Mesenchymal stem cell (in vitro differentiated cells and primary cell): Measurements from ENCODE around the gene TRA2A.

Experiments
- DNase-seq: peaks from one replicate; pipeline ENCODE4 v3.0.0-alpha.2; 2013
- H2AFZ ChIP-seq: one replicate; pipeline ENCODE4 v1.6.1; 2013; ENCODE audit warnings: low read depth, mild to moderate bottlenecking, control low read depth, inconsistent platforms, low read length, moderate library complexity
- H2AK5ac ChIP-seq: 2 replicates; pipeline ENCODE4 v1.6.1; 2013; ENCODE audit warnings: low read length, moderate library complexity, mild to moderate bottlenecking, inconsistent platforms; ENCODE audit not compliant: severe bottlenecking
- H2BK120ac ChIP-seq: one replicate; pipeline ENCODE4 v1.6.1; 2013; ENCODE audit warnings: low read depth, mild to moderate bottlenecking, inconsistent platforms, low read length, moderate library complexity
- H2BK12ac ChIP-seq, 2 experiments: one replicate each; pipeline ENCODE4 v1.6.1; 2013; ENCODE audit warnings: inconsistent platforms in 2 of 2, low read length in 2 of 2, mild to moderate bottlenecking in 2 of 2, moderate library complexity in 2 of 2, control low read depth in 1 of 2
- H2BK15ac ChIP-seq: one replicate; pipeline ENCODE4 v1.6.1; 2013; ENCODE audit warnings: mild to moderate bottlenecking, low read depth, inconsistent platforms; ENCODE audit not compliant: poor library complexity, severe bottlenecking
- H2BK5ac ChIP-seq: 2 replicates; pipeline ENCODE4 v1.6.1; 2013; ENCODE audit warnings: low read depth, mild to moderate bottlenecking, low read length, control low read depth, inconsistent platforms; ENCODE audit not compliant: poor library complexity, severe bottlenecking
- H3K14ac ChIP-seq, 2 experiments: one replicate each; pipeline ENCODE4 v1.6.1; 2013; ENCODE audit warnings: inconsistent platforms in 2 of 2, low read length in 2 of 2, control low read depth in 1 of 2, mild to moderate bottlenecking in 1 of 2, moderate library complexity in 1 of 2
- H3K18ac ChIP-seq, 2 experiments: one replicate each; pipeline ENCODE4 v1.6.1; 2013; ENCODE audit warnings: inconsistent platforms in 2 of 2, low read length in 2 of 2, control low read depth in 1 of 2, low read depth in 1 of 2, mild to moderate bottlenecking in 1 of 2
- H3K23ac ChIP-seq, 2 experiments: one replicate each; pipeline ENCODE4 v1.6.1; 2013; ENCODE audit warnings: inconsistent platforms in 2 of 2, low read length in 2 of 2, mild to moderate bottlenecking in 2 of 2, moderate library complexity in 2 of 2, control low read depth in 1 of 2
- H3K27ac ChIP-seq: 2 replicates; pipeline ENCODE4 v1.5.1; 2013; ENCODE audit warnings: mild to moderate bottlenecking, moderate library complexity, low read length, control low read depth, inconsistent platforms; ENCODE audit not compliant: poor library complexity, severe bottlenecking
- H3K27me3 ChIP-seq, 2 experiments: 2 replicates each; pipeline versions ENCODE4 v1.6.1 to v1.7.0; 2013; ENCODE audit warnings: low read length in 2 of 2, mild to moderate bottlenecking in 2 of 2, moderate library complexity in 2 of 2, control low read depth in 1 of 2, inconsistent platforms in 1 of 2; ENCODE audit not compliant: control insufficient read depth in 1 of 2, insufficient read depth in 1 of 2
- H3K36me3 ChIP-seq, 2 experiments: 2 replicates each; pipeline versions ENCODE4 v1.6.1 to v1.7.0; 2013; ENCODE audit warnings: low read length in 2 of 2, control low read depth in 1 of 2, inconsistent platforms in 1 of 2, low read depth in 1 of 2, mild to moderate bottlenecking in 1 of 2; ENCODE audit not compliant: insufficient read depth in 2 of 2, control insufficient read depth in 1 of 2
- H3K4ac ChIP-seq, 2 experiments: one replicate each; pipeline ENCODE4 v1.6.1; 2013; ENCODE audit warnings: inconsistent platforms in 2 of 2, low read length in 2 of 2, mild to moderate bottlenecking in 2 of 2, moderate library complexity in 2 of 2, control low read depth in 1 of 2, low read depth in 1 of 2
- H3K4me1 ChIP-seq: 2 replicates; pipeline ENCODE4 v1.6.1; 2013; ENCODE audit warnings: low read depth, low read length, control low read depth; ENCODE audit not compliant: control insufficient read depth, insufficient read depth
- H3K4me2 ChIP-seq: 2 replicates; pipeline ENCODE4 v1.6.1; 2013; ENCODE audit warnings: low read length, mild to moderate bottlenecking, inconsistent platforms; ENCODE audit not compliant: poor library complexity, severe bottlenecking
- H3K4me3 ChIP-seq, 2 experiments: 2 replicates each; pipeline versions ENCODE4 v1.5.1 to v1.7.0; 2013; ENCODE audit warnings: low read length in 2 of 2, mild to moderate bottlenecking in 2 of 2, control low read depth in 1 of 2, low read depth in 1 of 2; ENCODE audit not compliant: insufficient read depth in 1 of 2
- H3K79me1 ChIP-seq: replicated peaks from 2 replicates; pipeline ENCODE4 v1.6.1; 2013; ENCODE audit warnings: mild to moderate bottlenecking, control low read depth, low read length, inconsistent platforms; ENCODE audit not compliant: poor library complexity, severe bottlenecking
- H3K9ac ChIP-seq: 2 replicates; pipeline ENCODE4 v1.7.0; 2013; ENCODE audit warnings: mild to moderate bottlenecking, low read length, moderate library complexity
- H3K9me3 ChIP-seq: 2 replicates; pipeline ENCODE4 v1.7.0; 2013; ENCODE audit warnings: mild to moderate bottlenecking, low read length; ENCODE audit not compliant: control insufficient read depth
- H4K8ac ChIP-seq: one replicate; pipeline ENCODE4 v1.6.1; 2013; ENCODE audit warnings: inconsistent platforms, mild to moderate bottlenecking, low read length, moderate library complexity
- H4K91ac ChIP-seq: one replicate; pipeline ENCODE4 v1.6.1; 2013; ENCODE audit warnings: mild to moderate bottlenecking, low read length, inconsistent platforms
- WGBS: methylation state at CpG from one replicate; pipeline ENCODE4 v1.1.7; 2013; ENCODE audit warnings: mixed read lengths; 5-methylcytosine and 5-hydroxymethylcytosine counted together

TRA2A gene

DNA sequence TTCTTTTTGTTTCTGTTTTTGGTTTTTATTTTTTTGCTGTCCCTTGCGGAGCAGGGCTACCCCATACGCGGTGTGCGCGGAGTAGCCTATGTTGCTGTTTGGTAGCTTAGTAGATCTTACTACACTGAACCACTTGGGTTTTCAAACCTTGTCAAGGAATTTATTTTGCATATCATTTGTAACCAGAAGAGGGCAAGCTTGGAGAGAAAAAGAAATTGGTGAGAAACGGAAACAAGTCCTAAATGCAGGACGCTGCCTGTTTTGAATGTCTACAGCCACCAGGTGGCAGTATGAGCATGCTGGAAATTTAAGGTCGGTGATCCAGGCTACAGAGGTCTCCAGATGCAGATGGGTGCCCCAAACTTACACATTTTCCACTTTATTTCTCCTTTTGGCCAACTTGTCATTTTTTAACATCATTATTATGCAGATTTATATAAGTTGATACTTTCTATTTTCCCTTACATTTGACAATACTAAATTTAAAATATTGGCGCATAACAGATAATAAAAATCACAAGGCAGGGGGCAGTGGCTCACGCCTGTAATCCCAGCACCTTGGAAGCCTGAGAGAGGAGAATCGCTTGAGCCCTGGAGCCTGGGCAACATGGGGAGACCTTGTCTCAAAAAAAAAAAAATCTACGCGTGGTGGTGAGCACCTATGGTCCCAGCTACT, 15.3 kb upstream of the TRA2A start:
- no peak overlapping the region for H2BK12ac ChIP-seq
- peak; percentile 90 for DNase-seq
- no peaks in the 10 kb centered on the region for H3K27me3 ChIP-seq
- H3K4me2 ChIP-seq, result no peak overlapping the region
- H3K4ac ChIP-seq, result no peak overlapping the region
- no peak overlapping the region for H3K18ac ChIP-seq
- no peak overlapping the region for H3K14ac ChIP-seq
- no peak overlapping the region for H2BK120ac ChIP-seq
- no peak overlapping the region for H2AK5ac ChIP-seq
- H3K9me3 ChIP-seq, result no peaks in the 10 kb centered on the region
- H3K4me3 ChIP-seq, result no peak overlapping the region
- no peak overlapping the region for H3K23ac ChIP-seq
- no peak overlapping the region for H2AFZ ChIP-seq
- H4K8ac ChIP-seq, result no peak overlapping the region
- H3K79me1 ChIP-seq, result no peaks in the 10 kb centered on the region
- H3K4me1 ChIP-seq, result peaks cover 1% of the 10 kb centered on the region
- H3K27ac ChIP-seq, result no peak overlapping the region
- H2BK5ac ChIP-seq, result no peak overlapping the region
- no peak overlapping the region for H2BK15ac ChIP-seq
- no peak overlapping the region for H4K91ac ChIP-seq
- no peaks in the 10 kb centered on the region for H3K36me3 ChIP-seq
- 59% methylated on average over 7 of the region's 13 CpGs for WGBS
- no peak overlapping the region for H3K9ac ChIP-seq

DNA sequence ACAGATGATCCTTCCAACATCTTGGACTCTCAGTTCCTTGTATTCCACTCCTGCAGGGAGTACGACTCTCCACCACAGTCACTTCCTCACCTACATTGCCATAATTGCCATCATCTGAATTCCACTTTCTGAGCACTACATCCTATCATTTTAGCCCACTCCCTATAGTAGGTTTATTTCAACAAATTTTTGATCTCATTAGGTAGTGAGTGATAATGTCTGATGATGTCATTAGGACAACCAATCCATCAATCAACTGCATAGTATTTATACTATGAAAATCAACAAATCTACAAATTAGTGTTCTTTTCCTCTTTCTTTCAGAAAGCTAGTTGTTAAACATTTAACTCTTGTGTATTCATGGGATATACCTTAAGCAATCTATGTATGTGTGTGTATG, 13.7 kb upstream of the TRA2A start:
- no peak overlapping the region for H3K27ac ChIP-seq
- H3K27me3 ChIP-seq, result no peaks in the 10 kb centered on the region
- no peak overlapping the region for H2BK12ac ChIP-seq
- H2AFZ ChIP-seq, result no peak overlapping the region
- peaks cover 1% of the 10 kb centered on the region for H3K4me1 ChIP-seq
- H3K9ac ChIP-seq, result no peak overlapping the region
- 67% methylated on average over 1 of the region's 1 CpG for WGBS
- no peak overlapping the region for H4K8ac ChIP-seq
- H2BK15ac ChIP-seq, result no peak overlapping the region
- H3K18ac ChIP-seq, result no peak overlapping the region
- no peak overlapping the region for H2BK120ac ChIP-seq
- H3K14ac ChIP-seq, result no peak overlapping the region
- no peaks in the 10 kb centered on the region for H3K79me1 ChIP-seq
- H3K36me3 ChIP-seq, result no peaks in the 10 kb centered on the region
- no peak for DNase-seq
- H3K4me2 ChIP-seq, result no peak overlapping the region
- H4K91ac ChIP-seq, result no peak overlapping the region
- H3K9me3 ChIP-seq, result no peaks in the 10 kb centered on the region
- no peak overlapping the region for H3K4ac ChIP-seq
- no peak overlapping the region for H2AK5ac ChIP-seq
- H3K4me3 ChIP-seq, result no peak overlapping the region
- no peak overlapping the region for H2BK5ac ChIP-seq
- H3K23ac ChIP-seq, result no peak overlapping the region

DNA sequence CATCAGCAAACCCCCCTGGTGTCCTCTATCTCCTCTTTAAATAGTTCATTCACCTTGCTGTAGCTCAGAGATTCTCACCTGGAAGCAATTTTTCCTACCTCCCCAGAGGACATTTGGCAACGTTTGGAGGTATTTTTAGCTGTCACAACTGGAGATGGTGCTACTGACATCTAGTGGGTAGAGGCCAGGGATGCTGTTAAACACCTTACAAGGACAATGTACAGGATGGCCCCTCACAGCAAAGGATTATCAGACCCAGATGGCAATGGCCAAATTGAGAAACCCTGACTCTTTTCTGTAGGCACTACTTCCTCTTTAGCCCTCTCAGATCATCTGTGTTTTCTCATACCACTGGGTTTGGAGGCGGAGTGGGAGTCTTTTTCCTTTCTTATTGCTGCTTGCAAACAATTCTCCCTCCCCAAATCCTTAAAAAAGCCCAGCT, 13.2 kb upstream of the TRA2A start:
- no peak overlapping the region for H2BK12ac ChIP-seq
- H2AFZ ChIP-seq, result no peak overlapping the region
- no peak overlapping the region for H4K8ac ChIP-seq
- no peaks in the 10 kb centered on the region for H3K27me3 ChIP-seq
- no peak overlapping the region for H3K27ac ChIP-seq
- H3K79me1 ChIP-seq, result no peaks in the 10 kb centered on the region
- H3K9ac ChIP-seq, result no peak overlapping the region
- H2BK15ac ChIP-seq, result no peak overlapping the region
- H3K4me1 ChIP-seq, result peaks cover 1% of the 10 kb centered on the region
- no peak overlapping the region for H3K14ac ChIP-seq
- H2AK5ac ChIP-seq, result no peak overlapping the region
- H2BK120ac ChIP-seq, result no peak overlapping the region
- WGBS, result 21% methylated on average over 2 of the region's 2 CpGs
- H2BK5ac ChIP-seq, result no peak overlapping the region
- no peak overlapping the region for H3K4me2 ChIP-seq
- H3K4me3 ChIP-seq, result no peak overlapping the region
- no peaks in the 10 kb centered on the region for H3K36me3 ChIP-seq
- H4K91ac ChIP-seq, result no peak overlapping the region
- no peak overlapping the region for H3K4ac ChIP-seq
- no peak overlapping the region for H3K18ac ChIP-seq
- no peak overlapping the region for H3K23ac ChIP-seq
- H3K9me3 ChIP-seq, result no peaks in the 10 kb centered on the region
- peak; percentile 49 for DNase-seq

DNA sequence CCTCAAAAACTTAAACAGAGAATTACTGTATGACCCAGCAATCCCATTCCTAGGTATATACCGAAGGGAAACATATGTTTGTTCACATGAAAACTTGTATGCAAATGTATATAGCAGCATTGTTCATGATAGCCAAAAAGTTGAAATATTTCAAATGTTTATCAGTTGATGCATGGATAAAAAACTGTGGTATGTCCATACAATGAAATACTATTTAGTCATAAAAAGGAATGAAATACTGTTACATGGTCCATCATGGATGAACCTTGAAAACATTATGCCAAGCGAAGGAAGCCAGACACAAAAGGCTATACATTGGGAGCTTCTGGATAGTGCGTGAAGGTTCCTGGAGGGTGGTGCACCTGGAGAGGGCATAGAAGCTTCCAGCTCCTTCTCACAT, 11.0 kb upstream of the TRA2A start:
- 100% methylated on average over 1 of the region's 3 CpGs for WGBS
- Histone ChIP-seq H4K91ac (no peak overlapping the region), H3K23ac (no peak overlapping the region), H3K9ac (no peak overlapping the region), H3K4me3 (no peak overlapping the region), H3K9me3 (no peaks in the 10 kb centered on the region), H3K36me3 (no peaks in the 10 kb centered on the region), H2BK15ac (no peak overlapping the region), H2AK5ac (no peak overlapping the region), H3K4ac (no peak overlapping the region), H2BK120ac (no peak overlapping the region), H3K4me2 (no peak overlapping the region), H3K18ac (no peak overlapping the region), H2BK12ac (no peak overlapping the region), H3K14ac (no peak overlapping the region), H3K79me1 (no peaks in the 10 kb centered on the region), H3K27ac (no peak overlapping the region), H4K8ac (no peak overlapping the region), H2AFZ (no peak overlapping the region), H3K27me3 (no peaks in the 10 kb centered on the region), H2BK5ac (no peak overlapping the region), H3K4me1 (peaks cover 1% of the 10 kb centered on the region)
- no peak for DNase-seq
